Subcutaneous adipose tissue (tissue), 4 donors: ENCODE results near the gene ADAM8. TPM values are rescaled to one million over a fixed set of nuclear protein-coding genes. Genes with fewer than 3 reads are reported as not detected.

ENCODE experiments used
- CTCF ChIP-seq: fragments of 450-650 bp; IDR thresholded peaks from one replicate; pipeline ENCODE4 v1.5.1; 2016; ENCODE audit warnings: low read depth, mild to moderate bottlenecking, control low read depth, antibody characterized with exemption, moderate library complexity
- total RNA-seq, 4 donors: library from RNA; depleted of rRNA; stranded (reverse); fragments of >200 nt; gene quantifications; one replicate each; pipeline ENCODE4 v1.1.0, GENCODE V29; 2016

Gene ADAM8
- total RNA-seq, result 10 to 100 TPM in 1 of 4 donors, 1 to 10 TPM in 2, under 1 TPM in 1; 0.65 to 27.9 (median 3.3) TPM

- TF ChIP-seq CTCF, result no peak
Observed at GRCh38 chr10:133276435-133277201, at the start of gene ADAM8. Gene ADAM8, minus strand, starts transcription at chr10:133276868. Its CDS starts 51 bp downstream, at chr10:133276817.

GRCh38 chr10:133326223-133326551 lies 49.5 kb upstream of the ADAM8 start:
- TF ChIP-seq CTCF, result no peak

- no peak for TF ChIP-seq CTCF
Observed at GRCh38 chr10:133325440-133326222, 49.0 kb upstream of the ADAM8 start.

- no peak for TF ChIP-seq CTCF
Observed at GRCh38 chr10:133324857-133325260, 48.2 kb upstream of the ADAM8 start.

GRCh38 chr10:133324198-133324792 lies 47.6 kb upstream of the ADAM8 start:
- TF ChIP-seq CTCF, result no peak

- no peak for TF ChIP-seq CTCF
Observed at GRCh38 chr10:133318494-133319127, 41.9 kb upstream of the ADAM8 start.
